ENCODE data around the gene ANP32D.
"Not testable (repeated sequence)": the region's sequence is repeated elsewhere in the genome, so short reads cannot be mapped to it uniquely, and the experiment has no call there.

ANP32D gene

GRCh38 chr12:48508987-48509386 lies 36.6 kb downstream of the ANP32D start:
- no peak for DNase-seq

- no peak for DNase-seq
These were observed 37.8 kb downstream of the ANP32D start for GRCh38 chr12:48510111-48510510.

- DNase-seq = no peak
These were observed 40.5 kb downstream of the ANP32D start for GRCh38 chr12:48512855-48513254.

GRCh38 chr12:48514728-48515127 lies 42.4 kb downstream of the ANP32D start:
- DNase-seq = no peak

GRCh38 chr12:48520381-48520780 lies 48.0 kb downstream of the ANP32D start:
- DNase-seq = not testable (repeated sequence)

All from CD4-positive, alpha-beta T cell treated with Interferon alpha-2 for 1 hour (primary cell).